ENCODE data around the gene SETD6.

DNA sequence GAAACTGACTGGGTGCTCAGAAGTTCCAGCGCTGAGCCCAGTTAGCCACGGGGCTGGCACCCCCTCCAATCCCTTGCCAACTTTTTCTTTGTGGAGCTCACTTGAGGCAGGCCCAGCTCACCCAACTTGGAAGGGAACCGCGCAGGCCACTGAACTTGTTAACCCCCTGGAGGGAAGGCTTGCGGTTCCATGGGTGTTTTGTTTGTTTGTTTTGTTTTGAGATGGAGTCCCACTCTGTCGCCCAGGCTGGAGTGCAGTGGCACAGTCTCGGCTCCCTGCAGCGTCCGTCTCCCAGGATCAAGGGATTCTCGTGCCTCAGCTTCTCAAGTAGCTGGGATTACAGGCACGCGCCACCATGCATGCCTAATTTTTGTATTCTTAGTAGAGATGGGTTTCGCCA, 49.5 kb upstream of the SETD6 start:
- TF ChIP-seq POLR2AphosphoS5 (IDR thresholded peaks at IDR 0.05; ENCODE audit: low read depth) (no peak), JUNB (IDR thresholded peaks at IDR 0.05; ENCODE audit: unreplicated experiment) (no peak), EZH2 (IDR thresholded peaks at IDR 0.05; ENCODE audit: low read depth, unreplicated experiment) (no peak), CREB1 (CRISPR knock-in tag; IDR thresholded peaks at IDR 0.05; ENCODE audit: low read depth) (no peak), EZH2phosphoT487 (IDR thresholded peaks at IDR 0.05; ENCODE audit: unreplicated experiment) (no peak), NANOG (IDR thresholded peaks at IDR 0.05; ENCODE audit: borderline replicate concordance) (no peak), STAT1 (IDR thresholded peaks at IDR 0.05; ENCODE audit: unreplicated experiment) (no peak), ZNF331 (CRISPR knock-in tag; IDR thresholded peaks at IDR 0.05; ENCODE audit: low read depth) (no peak)
- TF ChIP-seq, protein P1, sequence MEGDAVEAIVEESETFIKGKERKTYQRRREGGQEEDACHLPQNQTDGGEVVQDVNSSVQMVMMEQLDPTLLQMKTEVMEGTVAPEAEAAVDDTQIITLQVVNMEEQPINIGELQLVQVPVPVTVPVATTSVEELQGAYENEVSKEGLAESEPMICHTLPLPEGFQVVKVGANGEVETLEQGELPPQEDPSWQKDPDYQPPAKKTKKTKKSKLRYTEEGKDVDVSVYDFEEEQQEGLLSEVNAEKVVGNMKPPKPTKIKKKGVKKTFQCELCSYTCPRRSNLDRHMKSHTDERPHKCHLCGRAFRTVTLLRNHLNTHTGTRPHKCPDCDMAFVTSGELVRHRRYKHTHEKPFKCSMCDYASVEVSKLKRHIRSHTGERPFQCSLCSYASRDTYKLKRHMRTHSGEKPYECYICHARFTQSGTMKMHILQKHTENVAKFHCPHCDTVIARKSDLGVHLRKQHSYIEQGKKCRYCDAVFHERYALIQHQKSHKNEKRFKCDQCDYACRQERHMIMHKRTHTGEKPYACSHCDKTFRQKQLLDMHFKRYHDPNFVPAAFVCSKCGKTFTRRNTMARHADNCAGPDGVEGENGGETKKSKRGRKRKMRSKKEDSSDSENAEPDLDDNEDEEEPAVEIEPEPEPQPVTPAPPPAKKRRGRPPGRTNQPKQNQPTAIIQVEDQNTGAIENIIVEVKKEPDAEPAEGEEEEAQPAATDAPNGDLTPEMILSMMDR (conservative IDR thresholded peaks at IDR 0.05; ENCODE audit: low read depth in 2 of 2): no peak
- TF ChIP-seq, protein P2, sequence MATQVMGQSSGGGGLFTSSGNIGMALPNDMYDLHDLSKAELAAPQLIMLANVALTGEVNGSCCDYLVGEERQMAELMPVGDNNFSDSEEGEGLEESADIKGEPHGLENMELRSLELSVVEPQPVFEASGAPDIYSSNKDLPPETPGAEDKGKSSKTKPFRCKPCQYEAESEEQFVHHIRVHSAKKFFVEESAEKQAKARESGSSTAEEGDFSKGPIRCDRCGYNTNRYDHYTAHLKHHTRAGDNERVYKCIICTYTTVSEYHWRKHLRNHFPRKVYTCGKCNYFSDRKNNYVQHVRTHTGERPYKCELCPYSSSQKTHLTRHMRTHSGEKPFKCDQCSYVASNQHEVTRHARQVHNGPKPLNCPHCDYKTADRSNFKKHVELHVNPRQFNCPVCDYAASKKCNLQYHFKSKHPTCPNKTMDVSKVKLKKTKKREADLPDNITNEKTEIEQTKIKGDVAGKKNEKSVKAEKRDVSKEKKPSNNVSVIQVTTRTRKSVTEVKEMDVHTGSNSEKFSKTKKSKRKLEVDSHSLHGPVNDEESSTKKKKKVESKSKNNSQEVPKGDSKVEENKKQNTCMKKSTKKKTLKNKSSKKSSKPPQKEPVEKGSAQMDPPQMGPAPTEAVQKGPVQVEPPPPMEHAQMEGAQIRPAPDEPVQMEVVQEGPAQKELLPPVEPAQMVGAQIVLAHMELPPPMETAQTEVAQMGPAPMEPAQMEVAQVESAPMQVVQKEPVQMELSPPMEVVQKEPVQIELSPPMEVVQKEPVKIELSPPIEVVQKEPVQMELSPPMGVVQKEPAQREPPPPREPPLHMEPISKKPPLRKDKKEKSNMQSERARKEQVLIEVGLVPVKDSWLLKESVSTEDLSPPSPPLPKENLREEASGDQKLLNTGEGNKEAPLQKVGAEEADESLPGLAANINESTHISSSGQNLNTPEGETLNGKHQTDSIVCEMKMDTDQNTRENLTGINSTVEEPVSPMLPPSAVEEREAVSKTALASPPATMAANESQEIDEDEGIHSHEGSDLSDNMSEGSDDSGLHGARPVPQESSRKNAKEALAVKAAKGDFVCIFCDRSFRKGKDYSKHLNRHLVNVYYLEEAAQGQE (IDR thresholded peaks at IDR 0.05; ENCODE audit: unreplicated experiment): no peak
- TF ChIP-seq, protein P3, sequence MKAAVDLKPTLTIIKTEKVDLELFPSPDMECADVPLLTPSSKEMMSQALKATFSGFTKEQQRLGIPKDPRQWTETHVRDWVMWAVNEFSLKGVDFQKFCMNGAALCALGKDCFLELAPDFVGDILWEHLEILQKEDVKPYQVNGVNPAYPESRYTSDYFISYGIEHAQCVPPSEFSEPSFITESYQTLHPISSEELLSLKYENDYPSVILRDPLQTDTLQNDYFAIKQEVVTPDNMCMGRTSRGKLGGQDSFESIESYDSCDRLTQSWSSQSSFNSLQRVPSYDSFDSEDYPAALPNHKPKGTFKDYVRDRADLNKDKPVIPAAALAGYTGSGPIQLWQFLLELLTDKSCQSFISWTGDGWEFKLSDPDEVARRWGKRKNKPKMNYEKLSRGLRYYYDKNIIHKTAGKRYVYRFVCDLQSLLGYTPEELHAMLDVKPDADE (IDR thresholded peaks at IDR 0.05): no peak

Measured in GM23338 (cell line).